ENCODE results near the gene TSC1. TPM values are rescaled to one million over a fixed set of nuclear protein-coding genes. Genes with fewer than 3 reads are reported as not detected.

TSC1 gene
- total and polyA plus RNA-seq, 2 donors from 2014 or later, result 13.1 to 45.4 TPM

DNA sequence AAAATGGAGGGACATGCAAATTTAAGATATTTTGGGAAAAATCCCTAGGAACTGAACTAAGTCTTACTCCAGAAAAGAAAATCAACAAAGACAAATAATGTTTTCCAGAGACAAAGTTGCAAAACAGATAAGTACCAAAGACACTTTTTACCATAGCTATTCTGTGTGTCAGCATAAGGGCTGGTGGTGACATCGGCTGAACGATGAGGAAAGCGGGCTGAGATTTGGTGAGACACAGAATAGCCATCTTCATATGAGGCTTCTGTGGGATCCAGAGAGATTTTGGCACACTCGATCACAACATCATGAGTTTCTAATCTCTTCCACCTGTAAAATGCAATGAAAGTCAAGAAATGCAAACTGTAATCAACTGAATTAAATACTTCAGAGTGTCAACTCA lies 32.3 kb downstream of the TSC1 start:
- H3K9ac ChIP-seq (ENCODE audit: low read length in 3 of 3), result no peak overlapping the region
- intact Hi-C loops (cut with DNase I), result no loop called here
- H3K36me3 ChIP-seq (ENCODE audit: control insufficient read depth in 2 of 3, insufficient read depth in 3 of 3, low read length in 3 of 3), result peaks cover 6 to 25% (median 20%) of the 10 kb centered on the region in 3 donors
- H3K4me3 ChIP-seq (ENCODE audit: low read length in 3 of 3), result no peak overlapping the region
- FAIRE-seq (no peak), DNase-seq (no peak)
- no peaks in the 10 kb centered on the region for H3K9me3 ChIP-seq (ENCODE audit: control insufficient read depth in 2 of 3, insufficient read depth in 1 of 3, low read length in 3 of 3)
- no peaks in the 10 kb centered on the region for H3K4me1 ChIP-seq (ENCODE audit: control insufficient read depth in 2 of 3, insufficient read depth in 2 of 3, low read depth in 1 of 3, low read length in 3 of 3)
- no peak overlapping the region for H3K27ac ChIP-seq (ENCODE audit: low read depth in 2 of 2, low read length in 2 of 2)
- TF ChIP-seq, protein P1, sequence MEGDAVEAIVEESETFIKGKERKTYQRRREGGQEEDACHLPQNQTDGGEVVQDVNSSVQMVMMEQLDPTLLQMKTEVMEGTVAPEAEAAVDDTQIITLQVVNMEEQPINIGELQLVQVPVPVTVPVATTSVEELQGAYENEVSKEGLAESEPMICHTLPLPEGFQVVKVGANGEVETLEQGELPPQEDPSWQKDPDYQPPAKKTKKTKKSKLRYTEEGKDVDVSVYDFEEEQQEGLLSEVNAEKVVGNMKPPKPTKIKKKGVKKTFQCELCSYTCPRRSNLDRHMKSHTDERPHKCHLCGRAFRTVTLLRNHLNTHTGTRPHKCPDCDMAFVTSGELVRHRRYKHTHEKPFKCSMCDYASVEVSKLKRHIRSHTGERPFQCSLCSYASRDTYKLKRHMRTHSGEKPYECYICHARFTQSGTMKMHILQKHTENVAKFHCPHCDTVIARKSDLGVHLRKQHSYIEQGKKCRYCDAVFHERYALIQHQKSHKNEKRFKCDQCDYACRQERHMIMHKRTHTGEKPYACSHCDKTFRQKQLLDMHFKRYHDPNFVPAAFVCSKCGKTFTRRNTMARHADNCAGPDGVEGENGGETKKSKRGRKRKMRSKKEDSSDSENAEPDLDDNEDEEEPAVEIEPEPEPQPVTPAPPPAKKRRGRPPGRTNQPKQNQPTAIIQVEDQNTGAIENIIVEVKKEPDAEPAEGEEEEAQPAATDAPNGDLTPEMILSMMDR (IDR thresholded peaks at IDR 0.05; ENCODE audit: borderline replicate concordance, extremely low read depth, insufficient read depth), result no peak
- no peaks in the 10 kb centered on the region for H3K27me3 ChIP-seq (ENCODE audit: control insufficient read depth, insufficient read depth, low read length)

DNA sequence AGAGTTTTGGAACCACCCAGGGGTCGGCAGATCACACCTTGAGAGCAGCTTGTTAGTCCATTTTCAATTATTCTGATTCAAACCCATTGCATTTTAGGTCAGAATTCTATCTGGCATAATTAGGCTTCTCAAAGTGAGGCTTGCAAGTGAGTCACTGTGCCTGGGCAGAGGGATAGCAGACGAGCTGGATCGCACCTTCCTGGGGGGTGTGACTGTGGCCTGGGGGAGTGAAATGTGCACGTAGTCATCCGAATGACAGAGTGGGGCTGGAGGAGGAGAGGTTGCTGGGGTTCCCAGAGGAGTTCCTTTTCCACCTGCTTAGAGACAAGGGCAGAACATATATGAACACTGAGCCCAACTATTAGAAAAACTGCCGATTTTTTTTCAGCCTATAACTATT lies 34.0 kb downstream of the TSC1 start:
- Histone ChIP-seq H3K27ac (ENCODE audit: low read depth in 2 of 2, low read length in 2 of 2) (no peak overlapping the region), H3K36me3 (ENCODE audit: control insufficient read depth in 2 of 3, insufficient read depth in 3 of 3, low read length in 3 of 3) (peaks cover 5 to 39% (median 18%) of the 10 kb centered on the region in 3 donors), H3K4me3 (ENCODE audit: low read length in 3 of 3) (no peak overlapping the region), H3K27me3 (ENCODE audit: control insufficient read depth, insufficient read depth, low read length) (no peaks in the 10 kb centered on the region), H3K4me1 (ENCODE audit: control insufficient read depth in 2 of 3, insufficient read depth in 2 of 3, low read depth in 1 of 3, low read length in 3 of 3) (no peaks in the 10 kb centered on the region), H3K9me3 (ENCODE audit: control insufficient read depth in 2 of 3, insufficient read depth in 1 of 3, low read length in 3 of 3) (no peaks in the 10 kb centered on the region), H3K9ac (ENCODE audit: low read length in 3 of 3) (no peak overlapping the region)
- FAIRE-seq (no peak), DNase-seq (no peak)
- TF ChIP-seq, protein P1 (IDR thresholded peaks at IDR 0.05; ENCODE audit: borderline replicate concordance, extremely low read depth, insufficient read depth), result no peak
- intact Hi-C loops (cut with DNase I), result no loop called here

DNA sequence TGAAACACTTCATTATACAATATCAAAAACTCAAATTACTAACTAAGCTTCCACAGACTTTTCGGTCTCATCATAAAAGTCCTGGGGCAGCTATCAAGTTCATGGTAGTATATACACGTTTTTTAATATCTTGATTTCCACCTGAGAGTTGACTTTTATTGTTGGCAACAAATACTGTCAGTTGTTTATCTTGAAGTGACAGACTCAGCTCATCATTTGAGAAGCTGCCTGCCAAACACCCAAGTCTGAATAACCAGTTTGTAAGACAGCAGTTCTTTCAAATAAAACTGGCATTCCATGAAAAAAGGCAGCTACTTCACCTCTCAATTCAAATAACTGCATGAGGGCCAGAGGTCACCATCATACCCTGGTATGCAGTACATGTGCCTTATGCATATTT lies 35.1 kb downstream of the TSC1 start:
- no peak for DNase-seq

More for the DNA sequence above, 35.1 kb downstream of the TSC1 start:
- FAIRE-seq, result no peak
- Histone ChIP-seq H3K9me3 (ENCODE audit: control insufficient read depth in 2 of 3, insufficient read depth in 1 of 3, low read length in 3 of 3) (no peaks in the 10 kb centered on the region), H3K36me3 (ENCODE audit: control insufficient read depth in 2 of 3, insufficient read depth in 3 of 3, low read length in 3 of 3) (peaks cover 7 to 47% (median 23%) of the 10 kb centered on the region in 3 donors), H3K27me3 (ENCODE audit: control insufficient read depth, insufficient read depth, low read length) (no peaks in the 10 kb centered on the region), H3K4me1 (ENCODE audit: control insufficient read depth in 2 of 3, insufficient read depth in 2 of 3, low read depth in 1 of 3, low read length in 3 of 3) (no peaks in the 10 kb centered on the region), H3K27ac (ENCODE audit: low read depth in 2 of 2, low read length in 2 of 2) (no peak overlapping the region), H3K4me3 (ENCODE audit: low read length in 3 of 3) (no peak overlapping the region), H3K9ac (ENCODE audit: low read length in 3 of 3) (no peak overlapping the region)
- TF ChIP-seq, protein P1 (IDR thresholded peaks at IDR 0.05; ENCODE audit: borderline replicate concordance, extremely low read depth, insufficient read depth), result no peak
- intact Hi-C loops (cut with DNase I), result no loop called here
